HEK293 (cell line): ENCODE measurements around the gene CD3G.
A peak's percentile ranks its signal among the peaks of the same experiment; 100 is the strongest.
"Not testable (repeated sequence)": the region's sequence is repeated elsewhere in the genome, so short reads cannot be mapped to it uniquely, and the experiment has no call there.

Experiments used
- CTCF ChIA-PET: fragments of 350-600 bp; formaldehyde crosslinking; extraction: SDS; loops from one replicate; lab custom pipeline; 2021; ENCODE audit warnings: antibody characterized with exemption; lab: Yijun Ruan, JAX
- POLR2A ChIA-PET: fragments of 300-600 bp; formaldehyde crosslinking; extraction: SDS; loops from one replicate; lab custom pipeline; 2020; ENCODE audit warnings: antibody characterized with exemption, inconsistent platforms; lab: Yijun Ruan, JAX
- H3K27ac ChIP-seq: fragments of 200-500 bp; sonication (Bioruptor generic); 2 replicates; pipeline ENCODE4 v1.5.1; 2014; ENCODE audit warnings: low read depth, low read length, control low read depth, inconsistent platforms; ENCODE audit errors: extremely low read depth
- H3K36me3 ChIP-seq, 2 experiments: fragments of 200-500 bp in 1 of 2; sonication (Bioruptor generic) in 1 of 2; 1 replicate in 1 of 2; 2 replicates in 1 of 2; pipeline ENCODE4 v1.5.1; 2014 to 2017; ENCODE audit warnings: inconsistent platforms in 2 of 2, low read length in 2 of 2; ENCODE audit not compliant: control insufficient read depth in 2 of 2, insufficient read depth in 1 of 2
- H3K4me1 ChIP-seq: fragments of 200-500 bp; sonication (Bioruptor generic); 2 replicates; pipeline ENCODE4 v1.5.1; 2014; ENCODE audit warnings: mild to moderate bottlenecking, low read length, inconsistent platforms; ENCODE audit not compliant: control insufficient read depth, insufficient read depth
- H3K4me3 ChIP-seq: 2 replicates; pipeline ENCODE4 v1.5.1; 2011; ENCODE audit warnings: low read depth, mild to moderate bottlenecking, control low read depth, low read length, moderate library complexity
- H3K9me3 ChIP-seq: fragments of 200-500 bp; sonication (Bioruptor generic); 2 replicates; pipeline ENCODE4 v1.5.1; 2014; ENCODE audit warnings: low read depth, low read length, inconsistent platforms; ENCODE audit not compliant: control insufficient read depth, insufficient read depth
- EGR2 ChIP-seq: fragments of 450-650 bp; formaldehyde crosslinking; IDR thresholded peaks from 2 replicates; pipeline ENCODE4 v1.5.1; 2016; ENCODE audit warnings: low read depth, missing biosample characterization, missing genetic modification characterization
- SP3 ChIP-seq: fragments of 450-650 bp; formaldehyde crosslinking; IDR thresholded peaks from 2 replicates; pipeline ENCODE4 v1.5.1; 2016; ENCODE audit warnings: missing biosample characterization, missing genetic modification characterization
- ZBTB11 ChIP-seq: fragments of 450-650 bp; formaldehyde crosslinking; conservative IDR thresholded peaks from 2 replicates; pipeline ENCODE4 v1.5.1; 2016; ENCODE audit warnings: low read depth, missing biosample characterization, missing genetic modification characterization
- ZNF132 ChIP-seq: fragments of 450-650 bp; formaldehyde crosslinking; IDR thresholded peaks from 2 replicates; pipeline ENCODE4 v1.5.1; 2017; ENCODE audit warnings: missing biosample characterization, missing genetic modification characterization, borderline replicate concordance
- ZNF146 ChIP-seq: fragments of 450-650 bp; formaldehyde crosslinking; IDR thresholded peaks from 2 replicates; pipeline ENCODE4 v1.5.1; 2016; ENCODE audit warnings: missing biosample characterization, missing genetic modification characterization
- ZNF302 ChIP-seq: fragments of 450-650 bp; formaldehyde crosslinking; IDR thresholded peaks from 2 replicates; pipeline ENCODE4 v1.5.1; 2016; ENCODE audit warnings: missing biosample characterization, missing genetic modification characterization, low read depth
- ZNF391 ChIP-seq: fragments of 450-650 bp; formaldehyde crosslinking; IDR thresholded peaks from 2 replicates; pipeline ENCODE4 v1.5.1; 2016; ENCODE audit warnings: low read depth, missing biosample characterization, missing genetic modification characterization, borderline replicate concordance
- ZNF433 ChIP-seq: fragments of 450-650 bp; formaldehyde crosslinking; IDR thresholded peaks from 2 replicates; pipeline ENCODE4 v1.5.1; 2016; ENCODE audit warnings: missing biosample characterization, missing genetic modification characterization, low read depth
- ZNF449 ChIP-seq: fragments of 450-650 bp; formaldehyde crosslinking; IDR thresholded peaks from 2 replicates; pipeline ENCODE4 v1.5.1; 2017; ENCODE audit warnings: missing biosample characterization, mild to moderate bottlenecking, missing genetic modification characterization, moderate library complexity
- ZNF544 ChIP-seq: fragments of 450-650 bp; formaldehyde crosslinking; IDR thresholded peaks from 2 replicates; pipeline ENCODE4 v1.5.0; 2017; ENCODE audit warnings: missing biosample characterization, missing genetic modification characterization
- ZSCAN5A ChIP-seq: fragments of 450-650 bp; formaldehyde crosslinking; IDR thresholded peaks from 2 replicates; pipeline ENCODE4 v1.5.1; 2016; ENCODE audit warnings: missing biosample characterization, missing genetic modification characterization

Gene CD3G

GRCh38 chr11:118308995-118309528 is 35.1 kb upstream of the CD3G start:
- POLR2A ChIA-PET, H3K9me3 ChIP-seq, H3K4me1 ChIP-seq, H3K27ac ChIP-seq, H3K4me3 ChIP-seq, H3K36me3 ChIP-seq: not testable (repeated sequence)
- CTCF ChIA-PET: interaction anchor here (0.7 to 1.6 kb wide), 4 partner anchors 13 to 138 kb away, joined by 3 to 6 read pairs (median 4); no protein-coding TSS in a partner anchor

GRCh38 chr11:118310271-118310670 is 33.9 kb upstream of the CD3G start:
- H3K4me1 ChIP-seq: no peaks in the 10 kb centered on the region
- H3K27ac ChIP-seq: no peak overlapping the region

GRCh38 chr11:118310781-118311485 is 33.2 kb upstream of the CD3G start:
- Histone ChIP-seq H3K4me3 (no peak overlapping the region), H3K27ac (no peak overlapping the region), H3K9me3 (no peaks in the 10 kb centered on the region), H3K4me1 (peaks cover 3% of the 10 kb centered on the region; the same call in 1 of the 2 replicates), H3K36me3 (no peaks in the 10 kb centered on the region)
- ChIA-PET CTCF (interaction anchor here (0.7 to 1.4 kb wide), 6 partner anchors 9 to 174 kb away, joined by 3 to 5 read pairs (median 4); no protein-coding TSS in a partner anchor), POLR2A (no interaction called here)
- no peak for TF ChIP-seq SP3 (tag by site-specific recombination)
- no peak for TF ChIP-seq ZNF302 (tag by site-specific recombination)
- TF ChIP-seq ZNF132 (tag by site-specific recombination): no peak
- no peak for TF ChIP-seq ZSCAN5A (tag by site-specific recombination)
- no peak for TF ChIP-seq EGR2
- no peak for TF ChIP-seq ZNF433 (tag by site-specific recombination)
- no peak for TF ChIP-seq ZBTB11
- no peak for TF ChIP-seq ZNF544 (tag by site-specific recombination)
- no peak for TF ChIP-seq ZNF391 (tag by site-specific recombination)

More at GRCh38 chr11:118310271-118310670, 33.9 kb upstream of the CD3G start:
- H3K36me3 ChIP-seq: no peaks in the 10 kb centered on the region
- TF ChIP-seq ZNF146 (tag by site-specific recombination) (peak; percentile 90), ZNF449 (tag by site-specific recombination) (no peak)
- H3K4me3 ChIP-seq: no peak overlapping the region
- ChIA-PET POLR2A (interaction anchor here (0.6 kb wide), 1 partner anchor 25 kb away, joined by 5 read pairs; no protein-coding TSS in a partner anchor), CTCF (interaction anchor here (1.4 to 1.6 kb wide), 2 partner anchors 8 to 14 kb away, joined by 4 to 5 read pairs; no protein-coding TSS in a partner anchor)
- no peaks in the 10 kb centered on the region for H3K9me3 ChIP-seq
